CD4-positive, alpha-beta T cell treated with Interleukin-6 for 4 hours (primary cell): Measurements from ENCODE around the gene MCTP1.

Source experiments
- DNase-seq: peaks from one replicate; pipeline ENCODE4 v3.0.0-alpha.2; 2020; ENCODE audit warnings: mixed read lengths

The MCTP1 gene

GRCh38 chr5:94748212-94748611, 536.7 kb downstream of the MCTP1 start:
- no peak for DNase-seq

GRCh38 chr5:94747371-94747770, 537.5 kb downstream of the MCTP1 start:
- no peak for DNase-seq

GRCh38 chr5:94746731-94747124, 538.2 kb downstream of the MCTP1 start:
- DNase-seq, result no peak

- DNase-seq, result no peak
Measured at GRCh38 chr5:94745786-94746730, 538.8 kb downstream of the MCTP1 start.

GRCh38 chr5:94744906-94745305, 540.0 kb downstream of the MCTP1 start:
- DNase-seq, result no peak

- no peak for DNase-seq
Measured at GRCh38 chr5:94742852-94743251, 542.0 kb downstream of the MCTP1 start.

- DNase-seq, result no peak
Measured at GRCh38 chr5:94740286-94740685, 544.6 kb downstream of the MCTP1 start.

- DNase-seq, result no peak
Measured at GRCh38 chr5:94736498-94736897, 548.4 kb downstream of the MCTP1 start.

- no peak for DNase-seq
Measured at GRCh38 chr5:94731471-94731870, 553.4 kb downstream of the MCTP1 start.

GRCh38 chr5:94725142-94725541, 559.8 kb downstream of the MCTP1 start:
- DNase-seq, result no peak

GRCh38 chr5:94715768-94716167, 569.1 kb downstream of the MCTP1 start:
- no peak for DNase-seq

- DNase-seq, result no peak
Measured at GRCh38 chr5:94711785-94712184, 573.1 kb downstream of the MCTP1 start.

GRCh38 chr5:94709277-94709676, 575.6 kb downstream of the MCTP1 start:
- DNase-seq, result no peak

- no peak for DNase-seq
Measured at GRCh38 chr5:94707359-94707758, 577.5 kb downstream of the MCTP1 start.

GRCh38 chr5:94705427-94705826, 579.5 kb downstream of the MCTP1 start:
- no peak for DNase-seq

- DNase-seq, result no peak
Measured at GRCh38 chr5:94702729-94703128, 582.2 kb downstream of the MCTP1 start.

GRCh38 chr5:94700592-94700991, 584.3 kb downstream of the MCTP1 start:
- no peak for DNase-seq

GRCh38 chr5:94699562-94699961, 585.3 kb downstream of the MCTP1 start:
- DNase-seq, result no peak

GRCh38 chr5:94698197-94698596, 586.7 kb downstream of the MCTP1 start:
- DNase-seq, result no peak

GRCh38 chr5:94694671-94695070, 590.2 kb downstream of the MCTP1 start:
- DNase-seq, result no peak

GRCh38 chr5:94693845-94694370, 591.0 kb downstream of the MCTP1 start:
- no peak for DNase-seq

GRCh38 chr5:94693043-94693822, 591.7 kb downstream of the MCTP1 start:
- DNase-seq, result no peak

- no peak for DNase-seq
Measured at GRCh38 chr5:94692581-94692980, 592.3 kb downstream of the MCTP1 start.

GRCh38 chr5:94691949-94692348, 592.9 kb downstream of the MCTP1 start:
- no peak for DNase-seq
